Measurements from ENCODE around the gene CDH9.

CDH9 gene

GRCh38 chr5:26877154-26877553, 161.2 kb downstream of the CDH9 start:
- Histone ChIP-seq H3K79me2 (ENCODE audit: control insufficient read depth, insufficient read depth, low read length, poor library complexity) (no peaks in the 10 kb centered on the region), H2BK12ac (ENCODE audit: low read length) (no peak overlapping the region), H3K18ac (ENCODE audit: low read length) (no peak overlapping the region), H3K14ac (ENCODE audit: low read length) (no peak overlapping the region), H3K27me3 (ENCODE audit: insufficient read depth, low read length) (no peaks in the 10 kb centered on the region), H4K12ac (ENCODE audit: low read depth, low read length) (no peak overlapping the region), H3K4me2 (ENCODE audit: low read length) (no peak overlapping the region), H2BK5ac (ENCODE audit: low read depth, low read length, poor library complexity) (no peak overlapping the region), H3K27ac (ENCODE audit: low read depth, low read length) (no peak overlapping the region), H4K91ac (ENCODE audit: low read depth, low read length) (no peak overlapping the region), H2AK5ac (ENCODE audit: low read length) (no peak overlapping the region), H3K79me1 (ENCODE audit: low read length) (no peaks in the 10 kb centered on the region), H3K4me1 (ENCODE audit: control insufficient read depth in 1 of 2, insufficient read depth in 2 of 2, low read length in 2 of 2) (no peaks in the 10 kb centered on the region), H2AFZ (ENCODE audit: insufficient read depth, low read length, poor library complexity) (no peak overlapping the region), H3K9ac (ENCODE audit: low read length) (no peak overlapping the region), H3K4me3 (ENCODE audit: low read depth, low read length) (no peak overlapping the region), H3K9me3 (ENCODE audit: insufficient read depth, low read depth, low read length) (no peaks in the 10 kb centered on the region), H3K4ac (ENCODE audit: low read depth, low read length) (no peak overlapping the region), H2BK120ac (ENCODE audit: insufficient read depth, low read length, poor library complexity) (no peak overlapping the region), H3K36me3 (ENCODE audit: control insufficient read depth in 1 of 2, insufficient read depth in 2 of 2, low read length in 2 of 2) (no peaks in the 10 kb centered on the region), H4K8ac (ENCODE audit: low read depth, low read length) (no peak overlapping the region), H3K23ac (ENCODE audit: low read length) (no peak overlapping the region)
- DNase-seq = no peak
- WGBS (ENCODE audit: extremely low coverage, insufficient coverage, insufficient read length) = no CpG with 5 or more reads among the region's 4 CpGs

GRCh38 chr5:26872337-26872736, 166.0 kb downstream of the CDH9 start:
- H3K4ac ChIP-seq (ENCODE audit: low read depth, low read length) = no peak overlapping the region

GRCh38 chr5:26869781-26870180, 168.6 kb downstream of the CDH9 start:
- Histone ChIP-seq H4K12ac (ENCODE audit: low read depth, low read length) (no peak overlapping the region), H3K18ac (ENCODE audit: low read length) (no peak overlapping the region), H2BK120ac (ENCODE audit: insufficient read depth, low read length, poor library complexity) (no peak overlapping the region), H4K91ac (ENCODE audit: low read depth, low read length) (no peak overlapping the region), H3K36me3 (ENCODE audit: control insufficient read depth in 1 of 2, insufficient read depth in 2 of 2, low read length in 2 of 2) (no peaks in the 10 kb centered on the region), H3K4ac (ENCODE audit: low read depth, low read length) (no peak overlapping the region), H3K4me1 (ENCODE audit: control insufficient read depth in 1 of 2, insufficient read depth in 2 of 2, low read length in 2 of 2) (no peaks in the 10 kb centered on the region), H3K14ac (ENCODE audit: low read length) (no peak overlapping the region), H3K23ac (ENCODE audit: low read length) (no peak overlapping the region), H3K27ac (ENCODE audit: low read depth, low read length) (no peak overlapping the region), H3K4me2 (ENCODE audit: low read length) (no peak overlapping the region), H2AK5ac (ENCODE audit: low read length) (no peak overlapping the region), H3K27me3 (ENCODE audit: insufficient read depth, low read length) (no peaks in the 10 kb centered on the region), H3K9ac (ENCODE audit: low read length) (no peak overlapping the region), H3K79me2 (ENCODE audit: control insufficient read depth, insufficient read depth, low read length, poor library complexity) (no peaks in the 10 kb centered on the region), H2BK12ac (ENCODE audit: low read length) (no peak overlapping the region), H2AFZ (ENCODE audit: insufficient read depth, low read length, poor library complexity) (no peak overlapping the region), H3K4me3 (ENCODE audit: low read depth, low read length) (no peak overlapping the region), H3K9me3 (ENCODE audit: insufficient read depth, low read depth, low read length) (no peaks in the 10 kb centered on the region), H2BK5ac (ENCODE audit: low read depth, low read length, poor library complexity) (no peak overlapping the region), H4K8ac (ENCODE audit: low read depth, low read length) (no peak overlapping the region), H3K79me1 (ENCODE audit: low read length) (no peaks in the 10 kb centered on the region)
- no peak for DNase-seq
- no CpG with 5 or more reads among the region's 1 CpG for WGBS (ENCODE audit: extremely low coverage, insufficient coverage, insufficient read length)

More at GRCh38 chr5:26872337-26872736, 166.0 kb downstream of the CDH9 start:
- Histone ChIP-seq H2AK5ac (ENCODE audit: low read length) (no peak overlapping the region), H3K27ac (ENCODE audit: low read depth, low read length) (no peak overlapping the region), H2BK12ac (ENCODE audit: low read length) (no peak overlapping the region), H3K18ac (ENCODE audit: low read length) (no peak overlapping the region), H3K36me3 (ENCODE audit: control insufficient read depth in 1 of 2, insufficient read depth in 2 of 2, low read length in 2 of 2) (no peaks in the 10 kb centered on the region), H2AFZ (ENCODE audit: insufficient read depth, low read length, poor library complexity) (no peak overlapping the region), H3K9me3 (ENCODE audit: insufficient read depth, low read depth, low read length) (no peaks in the 10 kb centered on the region), H3K23ac (ENCODE audit: low read length) (no peak overlapping the region), H3K4me3 (ENCODE audit: low read depth, low read length) (no peak overlapping the region), H3K4me2 (ENCODE audit: low read length) (no peak overlapping the region), H4K91ac (ENCODE audit: low read depth, low read length) (no peak overlapping the region), H2BK120ac (ENCODE audit: insufficient read depth, low read length, poor library complexity) (no peak overlapping the region), H4K8ac (ENCODE audit: low read depth, low read length) (no peak overlapping the region), H3K9ac (ENCODE audit: low read length) (no peak overlapping the region), H2BK5ac (ENCODE audit: low read depth, low read length, poor library complexity) (no peak overlapping the region), H4K12ac (ENCODE audit: low read depth, low read length) (no peak overlapping the region), H3K79me2 (ENCODE audit: control insufficient read depth, insufficient read depth, low read length, poor library complexity) (no peaks in the 10 kb centered on the region), H3K14ac (ENCODE audit: low read length) (no peak overlapping the region), H3K79me1 (ENCODE audit: low read length) (no peaks in the 10 kb centered on the region), H3K27me3 (ENCODE audit: insufficient read depth, low read length) (no peaks in the 10 kb centered on the region), H3K4me1 (ENCODE audit: control insufficient read depth in 1 of 2, insufficient read depth in 2 of 2, low read length in 2 of 2) (no peaks in the 10 kb centered on the region)
- WGBS (ENCODE audit: extremely low coverage, insufficient coverage, insufficient read length) = no CpG with 5 or more reads among the region's 3 CpGs
- no peak for DNase-seq

- Histone ChIP-seq H3K36me3 (ENCODE audit: control insufficient read depth in 1 of 2, insufficient read depth in 2 of 2, low read length in 2 of 2) (no peaks in the 10 kb centered on the region), H2BK120ac (ENCODE audit: insufficient read depth, low read length, poor library complexity) (no peak overlapping the region), H3K27ac (ENCODE audit: low read depth, low read length) (no peak overlapping the region), H4K91ac (ENCODE audit: low read depth, low read length) (no peak overlapping the region), H3K9me3 (ENCODE audit: insufficient read depth, low read depth, low read length) (no peaks in the 10 kb centered on the region), H3K4ac (ENCODE audit: low read depth, low read length) (no peak overlapping the region), H2AK5ac (ENCODE audit: low read length) (no peak overlapping the region), H3K4me2 (ENCODE audit: low read length) (no peak overlapping the region), H4K12ac (ENCODE audit: low read depth, low read length) (no peak overlapping the region), H4K8ac (ENCODE audit: low read depth, low read length) (no peak overlapping the region), H3K27me3 (ENCODE audit: insufficient read depth, low read length) (no peaks in the 10 kb centered on the region), H3K23ac (ENCODE audit: low read length) (no peak overlapping the region), H2BK5ac (ENCODE audit: low read depth, low read length, poor library complexity) (no peak overlapping the region), H2BK12ac (ENCODE audit: low read length) (no peak overlapping the region), H3K4me1 (ENCODE audit: control insufficient read depth in 1 of 2, insufficient read depth in 2 of 2, low read length in 2 of 2) (no peaks in the 10 kb centered on the region), H3K14ac (ENCODE audit: low read length) (no peak overlapping the region), H2AFZ (ENCODE audit: insufficient read depth, low read length, poor library complexity) (no peak overlapping the region), H3K18ac (ENCODE audit: low read length) (no peak overlapping the region), H3K4me3 (ENCODE audit: low read depth, low read length) (no peak overlapping the region), H3K79me1 (ENCODE audit: low read length) (no peaks in the 10 kb centered on the region), H3K79me2 (ENCODE audit: control insufficient read depth, insufficient read depth, low read length, poor library complexity) (no peaks in the 10 kb centered on the region), H3K9ac (ENCODE audit: low read length) (no peak overlapping the region)
- no peak for DNase-seq
- WGBS (ENCODE audit: extremely low coverage, insufficient coverage, insufficient read length) = no CpG with 5 or more reads among the region's 3 CpGs
These were observed 169.9 kb downstream of the CDH9 start for GRCh38 chr5:26868504-26868903.

All from trophoblast cell (in vitro differentiated cells and primary cell).